Activated CD8-positive, alpha-beta memory T cell treated with anti-CD3 and anti-CD28 coated beads, Interleukin-2, amount 50 U/mL, for 24 hours (primary cell): ENCODE data around the gene CHAF1B.
A peak's percentile ranks its signal among the peaks of the same experiment; 100 is the strongest.
"Not testable (repeated sequence)": the region's sequence is repeated elsewhere in the genome, so short reads cannot be mapped to it uniquely, and the experiment has no call there.

Experiments
- DNase-seq: peaks from one replicate; pipeline ENCODE4 v3.0.0-alpha.2; 2020; ENCODE audit errors: extremely low read depth

Gene CHAF1B

GRCh38 chr21:36385233-36386030 is at the start of gene CHAF1B:
TSS of gene CHAF1B (plus strand) at chr21:36385392. CDS start at chr21:36386137, 745 bp downstream.
- DNase-seq: peak; percentile 39

GRCh38 chr21:36337099-36337509 is 48.1 kb upstream of the CHAF1B start:
- DNase-seq: no peak

GRCh38 chr21:36338975-36339374 is 46.2 kb upstream of the CHAF1B start:
- DNase-seq: no peak

- DNase-seq: not testable (repeated sequence)
Observed at GRCh38 chr21:36342581-36342980, 42.6 kb upstream of the CHAF1B start.

GRCh38 chr21:36344931-36345330 is 40.3 kb upstream of the CHAF1B start:
- DNase-seq: no peak

- DNase-seq: no peak
Observed at GRCh38 chr21:36347278-36347961, 37.8 kb upstream of the CHAF1B start.

GRCh38 chr21:36347962-36348328 is 37.2 kb upstream of the CHAF1B start:
- DNase-seq: no peak

- DNase-seq: no peak
Observed at GRCh38 chr21:36349315-36349714, 35.9 kb upstream of the CHAF1B start.

GRCh38 chr21:36350282-36350910 is 34.8 kb upstream of the CHAF1B start:
- no peak for DNase-seq

GRCh38 chr21:36354918-36355680 is 30.1 kb upstream of the CHAF1B start:
- no peak for DNase-seq

GRCh38 chr21:36355868-36356267 is 29.3 kb upstream of the CHAF1B start:
- DNase-seq: no peak

GRCh38 chr21:36359185-36359584 is 26.0 kb upstream of the CHAF1B start:
- DNase-seq: no peak

- no peak for DNase-seq
Observed at GRCh38 chr21:36369064-36369685, 16.0 kb upstream of the CHAF1B start.

- DNase-seq: no peak
Observed at GRCh38 chr21:36375994-36376393, 9.2 kb upstream of the CHAF1B start.

- DNase-seq: no peak
Observed at GRCh38 chr21:36377391-36377842, 7.8 kb upstream of the CHAF1B start.

GRCh38 chr21:36379251-36379650 is 5.9 kb upstream of the CHAF1B start:
- no peak for DNase-seq

- DNase-seq: no peak
Observed at GRCh38 chr21:36381841-36382589, 3.2 kb upstream of the CHAF1B start.

- not testable (repeated sequence) for DNase-seq
Observed at GRCh38 chr21:36382722-36383121, 2.5 kb upstream of the CHAF1B start.

GRCh38 chr21:36384885-36385232 is 333 bp upstream of the CHAF1B start:
- DNase-seq: no peak

GRCh38 chr21:36386031-36386642 is 945 bp downstream of the CHAF1B start:
- no peak for DNase-seq
